Activated CD4-positive, alpha-beta T cell treated with anti-CD3 and anti-CD28 coated beads, Interleukin-2, Interleukin-6, amounts not matched to agents 100 ng/mL and 50 ng/mL, durations not matched to agents 16 hours and 8 hours (primary cell): ENCODE data around the gene MYLK4.

Experiments
- DNase-seq: peaks from one replicate; pipeline ENCODE4 v3.0.0-alpha.2; 2020

MYLK4 gene

GRCh38 chr6:2655844-2656433 lies 94.8 kb downstream of the MYLK4 start:
- no peak for DNase-seq

GRCh38 chr6:2653369-2654032 lies 97.2 kb downstream of the MYLK4 start:
- no peak for DNase-seq

- no peak for DNase-seq
These were observed 98.1 kb downstream of the MYLK4 start for GRCh38 chr6:2652611-2653010.

- no peak for DNase-seq
These were observed 98.8 kb downstream of the MYLK4 start for GRCh38 chr6:2651961-2652360.

DNA sequence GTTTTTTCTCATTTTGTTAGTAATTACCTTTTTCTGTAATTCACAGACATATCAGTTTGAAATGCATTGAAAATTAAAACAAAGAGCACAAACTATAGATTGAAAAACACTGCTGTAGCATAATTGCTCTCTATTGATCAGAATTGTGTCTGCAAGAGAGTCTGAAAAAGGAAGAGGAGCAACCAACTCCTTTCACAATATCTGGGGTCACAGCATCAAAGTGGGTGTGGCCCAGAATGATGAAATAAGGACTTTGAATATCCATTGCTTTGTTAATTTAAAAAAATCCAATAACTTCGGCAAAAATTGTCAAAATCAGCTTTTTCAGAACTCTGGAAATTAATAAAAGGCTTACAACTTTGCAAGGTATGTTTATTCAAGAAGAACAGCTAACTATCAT lies 99.2 kb downstream of the MYLK4 start:
- DNase-seq, result no peak

DNA sequence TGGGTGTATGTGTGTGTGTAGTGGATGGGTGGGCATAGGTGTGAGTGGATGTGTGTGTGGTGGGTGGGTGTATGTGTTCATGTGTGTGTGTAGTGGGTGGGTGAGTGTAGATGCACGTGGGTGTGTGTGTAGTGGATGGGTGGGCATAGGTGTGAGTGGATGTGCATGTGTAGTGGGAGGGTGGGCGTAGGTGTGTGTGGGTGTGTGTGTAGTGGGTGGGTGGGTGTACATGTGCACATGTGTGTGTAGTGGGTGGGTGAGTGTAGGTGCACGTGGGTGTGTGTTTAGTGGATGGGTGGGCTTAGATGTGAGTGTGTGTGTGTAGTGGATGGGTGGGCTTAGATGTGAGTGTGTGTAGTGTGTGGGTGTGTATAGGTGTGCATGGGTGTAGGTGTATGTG lies 104.4 kb downstream of the MYLK4 start:
- DNase-seq, result no peak

DNA sequence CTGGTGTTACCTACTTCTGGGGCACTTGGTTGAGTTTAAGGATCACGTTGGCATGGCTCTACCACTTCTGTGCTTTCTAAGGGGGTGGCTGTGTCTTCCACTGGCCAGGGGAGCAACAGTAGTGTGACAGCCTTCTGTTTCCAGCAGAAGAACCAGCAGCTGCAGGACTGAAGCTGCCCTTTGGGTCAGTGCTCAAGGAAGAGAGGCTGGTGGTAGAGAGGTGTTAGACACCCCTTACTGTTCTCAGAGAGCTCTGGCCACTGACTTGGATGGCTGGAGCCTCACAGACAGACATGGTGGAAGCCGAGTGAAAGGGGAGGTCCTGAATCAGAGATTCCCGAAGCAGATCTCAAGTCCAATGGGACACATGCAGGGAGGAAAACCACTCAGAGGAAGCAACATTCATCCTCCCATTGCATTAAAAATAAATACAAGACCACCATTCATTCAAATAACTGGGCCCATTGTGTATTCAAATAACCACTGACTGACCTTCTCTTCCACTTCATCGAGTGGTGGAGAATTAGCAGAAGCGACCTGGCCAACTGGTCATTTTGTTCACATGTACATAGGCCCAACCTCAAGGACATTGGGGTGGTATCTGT lies 106.7 kb downstream of the MYLK4 start:
- DNase-seq, result no peak

DNA sequence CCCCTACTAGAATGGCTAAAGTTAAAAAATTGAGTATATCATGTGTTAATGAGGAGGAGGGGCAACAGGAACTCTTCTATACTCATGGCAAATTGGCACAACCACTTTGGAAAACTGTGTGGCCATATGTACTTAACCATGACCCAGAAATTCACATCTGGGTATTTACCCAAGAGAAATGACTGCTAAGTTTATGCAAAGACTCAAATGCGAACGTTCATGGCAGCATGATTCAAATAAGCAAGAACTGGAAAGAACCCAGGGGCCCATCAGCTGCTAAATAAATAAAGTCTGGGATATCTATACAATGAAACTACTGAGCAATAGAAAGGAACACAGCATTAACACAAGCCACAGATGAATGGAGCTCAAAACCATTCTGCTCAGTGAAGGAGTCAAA lies 107.6 kb downstream of the MYLK4 start:
- DNase-seq, result no peak

- no peak for DNase-seq
These were observed 109.5 kb downstream of the MYLK4 start for GRCh38 chr6:2641044-2641725.

GRCh38 chr6:2640551-2640950 lies 110.2 kb downstream of the MYLK4 start:
- DNase-seq, result no peak

- DNase-seq, result no peak
These were observed 110.8 kb downstream of the MYLK4 start for GRCh38 chr6:2639896-2640295.

DNA sequence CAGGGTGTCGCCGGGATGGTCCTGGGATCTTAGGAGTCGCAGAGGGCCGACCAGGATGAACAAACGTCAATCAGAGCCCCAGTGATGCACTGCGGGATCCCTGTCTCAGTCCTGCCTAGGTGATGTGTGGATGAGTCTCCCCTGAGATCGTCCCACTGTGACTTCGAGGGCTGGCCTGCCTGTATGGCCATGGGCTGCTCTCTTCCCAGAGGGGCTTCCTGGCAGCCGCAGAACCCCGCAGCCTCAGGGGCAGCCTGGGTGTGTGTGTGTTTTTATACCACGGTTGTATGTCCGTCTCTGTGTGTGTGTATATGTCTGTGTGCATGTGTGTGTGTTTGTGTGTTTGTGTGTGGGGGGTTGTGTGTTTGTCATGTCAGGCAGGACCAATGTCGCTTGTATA lies 111.6 kb downstream of the MYLK4 start:
- DNase-seq, result no peak

- DNase-seq, result no peak
These were observed 114.0 kb downstream of the MYLK4 start for GRCh38 chr6:2636672-2637071.

GRCh38 chr6:2635911-2636310 lies 114.8 kb downstream of the MYLK4 start:
- no peak for DNase-seq

- peak; percentile 89 for DNase-seq
These were observed 116.4 kb downstream of the MYLK4 start for GRCh38 chr6:2634139-2634964.

- no peak for DNase-seq
These were observed 117.0 kb downstream of the MYLK4 start for GRCh38 chr6:2633736-2634135.

DNA sequence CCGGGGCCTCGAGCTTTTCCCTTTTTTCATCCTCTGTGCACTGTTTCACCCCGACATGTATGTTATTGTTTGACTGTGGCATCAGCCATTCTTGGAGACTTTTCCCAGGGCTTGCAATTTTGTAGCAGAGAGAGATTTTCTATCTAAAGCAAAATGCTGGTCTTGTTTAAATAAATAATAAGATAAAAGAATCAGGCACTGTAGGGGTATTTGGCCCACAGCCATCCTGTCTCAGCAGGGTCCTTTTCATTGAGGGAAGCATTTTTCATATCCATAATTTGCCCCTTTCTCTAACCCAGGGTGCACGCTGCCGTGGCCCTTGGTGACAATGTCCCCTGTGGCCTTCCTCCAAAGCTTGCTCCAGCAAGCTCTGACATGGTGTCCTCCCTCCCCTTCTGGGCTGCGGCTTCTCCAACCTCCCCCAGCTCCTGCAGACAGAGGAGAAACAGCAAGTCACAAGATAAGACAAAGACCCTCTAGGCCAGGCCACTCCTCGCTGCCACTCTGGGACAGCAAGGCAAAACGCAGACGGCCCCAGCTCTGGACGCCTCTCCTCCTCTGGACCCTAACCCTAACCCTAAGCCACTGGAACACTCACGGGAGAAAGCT lies 117.6 kb downstream of the MYLK4 start:
- no peak for DNase-seq

GRCh38 chr6:2632368-2632767 lies 118.4 kb downstream of the MYLK4 start:
- no peak for DNase-seq

DNA sequence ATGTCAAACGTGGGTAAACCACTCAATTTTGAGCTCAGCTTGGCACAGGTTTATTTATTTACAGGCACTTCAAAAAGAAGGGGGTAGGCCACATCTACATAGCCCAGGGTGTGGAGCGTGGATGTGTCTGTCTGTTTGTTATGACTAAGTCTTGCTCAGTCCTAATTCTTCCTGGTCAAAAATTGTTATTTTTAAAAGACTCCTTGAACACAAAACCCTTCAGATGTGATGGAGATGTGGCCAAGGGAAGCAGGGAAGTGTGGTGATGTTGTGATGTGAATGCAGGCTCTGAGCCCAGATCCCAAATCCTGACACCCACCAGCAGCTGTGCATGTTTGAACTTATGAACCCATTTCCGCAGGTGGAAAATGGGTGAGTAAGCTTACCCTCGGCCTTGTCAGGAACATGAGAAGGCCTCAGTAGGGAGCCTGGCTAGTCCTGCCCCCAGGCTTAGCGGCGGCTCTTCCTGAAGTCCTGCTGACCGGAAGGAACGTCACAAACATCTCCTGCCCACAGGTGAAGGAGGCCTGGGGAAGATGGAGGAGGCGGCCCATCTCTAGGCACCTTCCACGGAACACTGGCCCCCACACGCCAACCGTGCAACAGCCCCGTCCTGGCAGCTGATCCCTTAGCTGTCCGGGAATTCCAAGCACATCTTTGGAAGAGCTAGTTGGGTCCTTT lies 119.7 kb downstream of the MYLK4 start:
- no peak for DNase-seq

- DNase-seq, result no peak
These were observed 120.4 kb downstream of the MYLK4 start for GRCh38 chr6:2630359-2630758.

DNA sequence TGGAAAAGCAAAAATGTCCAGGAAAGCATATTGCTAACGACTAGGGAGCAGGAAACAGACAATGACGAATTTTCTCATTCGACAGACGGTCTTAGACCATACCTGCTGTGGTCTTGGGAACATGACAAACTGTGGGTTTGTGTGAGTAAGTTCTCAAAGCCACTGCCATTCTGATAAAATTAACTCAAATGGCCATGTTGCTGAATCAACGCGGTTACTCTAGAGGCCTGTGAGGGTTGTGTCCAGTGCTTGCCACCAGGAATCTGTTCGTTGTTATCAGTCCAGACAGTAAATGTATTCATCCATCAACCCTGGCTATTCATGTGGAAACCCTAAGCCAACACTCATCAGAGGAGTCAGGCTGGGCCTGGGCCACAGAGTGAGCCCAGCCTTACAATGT lies 124.3 kb downstream of the MYLK4 start:
- DNase-seq, result no peak

DNA sequence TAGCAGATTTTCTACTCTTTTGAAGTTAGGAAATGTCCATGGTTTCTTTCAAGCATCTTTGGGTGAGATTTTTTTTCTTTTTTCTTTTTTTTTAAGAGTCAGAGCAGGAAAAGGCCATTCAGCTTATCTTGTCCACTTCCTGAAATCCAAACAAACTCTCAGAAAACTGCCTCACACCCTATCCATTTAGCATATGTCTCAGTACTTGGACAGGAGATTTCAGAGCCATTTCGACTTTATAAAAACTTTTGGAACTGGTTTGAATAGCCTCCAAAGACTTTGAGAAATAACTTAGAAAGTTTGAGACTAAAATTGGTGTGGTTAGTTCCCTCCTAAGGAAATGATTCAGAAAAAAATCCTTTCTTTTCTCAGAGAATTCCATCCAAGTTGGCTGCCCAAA lies 125.1 kb downstream of the MYLK4 start:
- DNase-seq, result no peak
